ENCODE results near the gene TNIK. TPM values are rescaled to one million over a fixed set of nuclear protein-coding genes. Genes with fewer than 3 reads are reported as not detected.

Gene TNIK
- total and polyA plus RNA-seq, 2 of the 4 experiments (the other 2 are of a cell fraction) = 3.4 to 6.3 TPM

- no peak overlapping the region for H3K56ac ChIP-seq (ENCODE audit: extremely low read depth, insufficient read depth, low read length)
- in situ Hi-C loops (cut with MboI; ENCODE audit: low sequenced_read_pairs) (no loop called here), intact Hi-C loops (cut with micrococcal nuclease) (no loop called here), dilution Hi-C loops (cut with HindIII; ENCODE audit: low sequenced_read_pairs, unreplicated experiment) (no loop called here)
- no peak for DNase-seq
- H4K8ac ChIP-seq (ENCODE audit: low read depth in 2 of 2, low read length in 2 of 2) = no peak overlapping the region
- H3K9ac ChIP-seq (ENCODE audit: low read depth, low read length) = no peak overlapping the region
- no peak overlapping the region for H2BK20ac ChIP-seq (ENCODE audit: low read depth, low read length)
- H2AK9ac ChIP-seq (replicated peaks; ENCODE audit: low read depth, low read length, poor library complexity) = no peak overlapping the region
- H3K18ac ChIP-seq (ENCODE audit: low read depth, low read length) = no peak overlapping the region
- H2AFZ ChIP-seq (replicated peaks; ENCODE audit: low read length, poor library complexity) = no peak overlapping the region
- H4K5ac ChIP-seq (ENCODE audit: low read depth, low read length) = no peak overlapping the region
- H4K91ac ChIP-seq (ENCODE audit: insufficient read depth, low read depth, low read length) = no peak overlapping the region
- ATAC-seq (ENCODE audit: low read depth) = no peak
- H3K79me1 ChIP-seq (ENCODE audit: low read depth in 1 of 2, low read length in 2 of 2) = no peaks in the 10 kb centered on the region
- TF ChIP-seq RFX5 (IDR thresholded peaks at IDR 0.05; ENCODE audit: low read depth, low read length) (no peak), MAZ (IDR thresholded peaks at IDR 0.05; ENCODE audit: borderline replicate concordance, low read depth, low read length) (no peak), RAD21 (IDR thresholded peaks at IDR 0.05; ENCODE audit: low read length) (no peak), RCOR1 (IDR thresholded peaks at IDR 0.05; ENCODE audit: insufficient replicate concordance, low read length) (no peak), CEBPB (IDR thresholded peaks at IDR 0.05; ENCODE audit: low read depth, low read length) (no peak), USF2 (IDR thresholded peaks at IDR 0.05; ENCODE audit: low read depth, low read length) (no peak), ELK1 (IDR thresholded peaks at IDR 0.05; ENCODE audit: borderline replicate concordance, low read depth, low read length) (no peak), FOS (IDR thresholded peaks at IDR 0.05; ENCODE audit: low read depth, low read length) (no peak)
- no peaks in the 10 kb centered on the region for H3K36me3 ChIP-seq (ENCODE audit: control insufficient read depth, insufficient read depth, low read length)
- no peaks in the 10 kb centered on the region for H3K4me1 ChIP-seq (ENCODE audit: control insufficient read depth, insufficient read depth, low read length)
- H3K27me3 ChIP-seq (ENCODE audit: control insufficient read depth, insufficient read depth, low read length) = peaks cover 2% of the 10 kb centered on the region
- ChIA-PET CTCF (interaction anchor here (0.6 kb wide), 1 partner anchor 172 kb away, joined by 3 read pairs; no protein-coding TSS in a partner anchor), POLR2A (ENCODE audit: unreplicated experiment) (no interaction called here)
- no peak overlapping the region for H2AK5ac ChIP-seq (ENCODE audit: low read depth, low read length)
- WGBS, 2 experiments (ENCODE audit: extremely low coverage in 2 of 2, insufficient read length in 1 of 2) = 80% methylated on average over 1 of the region's 2 CpGs; no CpG with 5 or more reads in 1 of the 2 experiments
- no peaks in the 10 kb centered on the region for H3K9me3 ChIP-seq (ENCODE audit: control insufficient read depth, insufficient read depth, low read length)
- no peak overlapping the region for H3K4me3 ChIP-seq (ENCODE audit: insufficient read depth, low read depth, low read length)
- H2BK120ac ChIP-seq (ENCODE audit: low read depth, low read length) = no peak overlapping the region
- H4K20me1 ChIP-seq (ENCODE audit: insufficient read depth, low read length) = no peaks in the 10 kb centered on the region
- no TSS peak for BruUV-seq (replicated peaks)
- H3K27ac ChIP-seq (ENCODE audit: insufficient read depth, low read length) = no peak overlapping the region
- H3K4me2 ChIP-seq (ENCODE audit: low read depth, low read length) = no peak overlapping the region
- no peak overlapping the region for H3K4ac ChIP-seq (ENCODE audit: low read depth, low read length)
- H3K14ac ChIP-seq (replicated peaks; ENCODE audit: low read depth, low read length) = no peak overlapping the region
- H2BK5ac ChIP-seq (ENCODE audit: low read depth, low read length, poor library complexity, severe bottlenecking) = no peak overlapping the region
- H2BK15ac ChIP-seq (ENCODE audit: low read depth, low read length) = no peak overlapping the region
- H3K23ac ChIP-seq (ENCODE audit: low read depth, low read length) = no peak overlapping the region
- no peaks in the 10 kb centered on the region for H3K9me1 ChIP-seq (ENCODE audit: insufficient read depth, low read length)
These were observed 48.5 kb upstream of the TNIK start for GRCh38 chr3:171508676-171509075.

All from IMR-90 (cell line).